ENCODE measurements around the gene UBXN10. TPM values are rescaled to one million over a fixed set of nuclear protein-coding genes. Genes with fewer than 3 reads are reported as not detected.

UBXN10 gene
- total RNA-seq, 2 experiments from 2014 or later = 1.5 to 1.7 TPM

Other genes with a start within 250 kb of the UBXN10 start
- gene PLA2G2A, start 206.5 kb upstream of the UBXN10 start, total RNA-seq = not detected
- gene PLA2G5, start 115.9 kb upstream of the UBXN10 start, total RNA-seq = not detected
- gene PLA2G2D, start 66.6 kb upstream of the UBXN10 start, total RNA-seq = not detected
- not detected for gene PLA2G2F, start 46.8 kb upstream of the UBXN10 start, total RNA-seq
- gene PLA2G2C, start 422 bp downstream of the UBXN10 start, total RNA-seq = under 1 TPM; 0.18 to 0.40 TPM
- not detected for gene VWA5B1, start 104.8 kb downstream of the UBXN10 start, total RNA-seq